ENCODE data around the gene PTAR1.

PTAR1 gene

DNA sequence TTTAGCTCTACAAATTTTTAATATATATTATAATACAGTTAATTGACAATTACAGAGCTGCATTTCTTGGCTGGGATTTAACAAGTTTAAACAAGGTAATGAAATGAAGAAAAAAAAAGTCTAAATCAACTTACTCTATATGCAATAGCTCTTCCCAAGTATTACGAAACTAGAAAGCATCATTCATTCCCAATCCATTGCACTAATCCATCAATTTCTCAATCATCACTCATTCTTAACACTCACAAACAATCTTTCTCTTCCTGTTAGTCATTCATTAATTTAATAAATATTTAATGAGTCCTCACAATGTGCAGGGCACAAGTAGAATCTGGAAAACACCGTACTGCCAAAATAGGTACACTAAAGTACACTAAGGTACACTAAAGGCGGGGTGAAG lies 44.7 kb downstream of the PTAR1 start:
- no peak for DNase-seq (ENCODE audit: low read depth)
- TF ChIP-seq, protein P1, sequence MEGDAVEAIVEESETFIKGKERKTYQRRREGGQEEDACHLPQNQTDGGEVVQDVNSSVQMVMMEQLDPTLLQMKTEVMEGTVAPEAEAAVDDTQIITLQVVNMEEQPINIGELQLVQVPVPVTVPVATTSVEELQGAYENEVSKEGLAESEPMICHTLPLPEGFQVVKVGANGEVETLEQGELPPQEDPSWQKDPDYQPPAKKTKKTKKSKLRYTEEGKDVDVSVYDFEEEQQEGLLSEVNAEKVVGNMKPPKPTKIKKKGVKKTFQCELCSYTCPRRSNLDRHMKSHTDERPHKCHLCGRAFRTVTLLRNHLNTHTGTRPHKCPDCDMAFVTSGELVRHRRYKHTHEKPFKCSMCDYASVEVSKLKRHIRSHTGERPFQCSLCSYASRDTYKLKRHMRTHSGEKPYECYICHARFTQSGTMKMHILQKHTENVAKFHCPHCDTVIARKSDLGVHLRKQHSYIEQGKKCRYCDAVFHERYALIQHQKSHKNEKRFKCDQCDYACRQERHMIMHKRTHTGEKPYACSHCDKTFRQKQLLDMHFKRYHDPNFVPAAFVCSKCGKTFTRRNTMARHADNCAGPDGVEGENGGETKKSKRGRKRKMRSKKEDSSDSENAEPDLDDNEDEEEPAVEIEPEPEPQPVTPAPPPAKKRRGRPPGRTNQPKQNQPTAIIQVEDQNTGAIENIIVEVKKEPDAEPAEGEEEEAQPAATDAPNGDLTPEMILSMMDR (IDR thresholded peaks at IDR 0.05; ENCODE audit: control insufficient read depth, extremely low read depth, insufficient read depth), result no peak
- no peak overlapping the region for H3K4me3 ChIP-seq (ENCODE audit: low read depth, low read length)

DNA sequence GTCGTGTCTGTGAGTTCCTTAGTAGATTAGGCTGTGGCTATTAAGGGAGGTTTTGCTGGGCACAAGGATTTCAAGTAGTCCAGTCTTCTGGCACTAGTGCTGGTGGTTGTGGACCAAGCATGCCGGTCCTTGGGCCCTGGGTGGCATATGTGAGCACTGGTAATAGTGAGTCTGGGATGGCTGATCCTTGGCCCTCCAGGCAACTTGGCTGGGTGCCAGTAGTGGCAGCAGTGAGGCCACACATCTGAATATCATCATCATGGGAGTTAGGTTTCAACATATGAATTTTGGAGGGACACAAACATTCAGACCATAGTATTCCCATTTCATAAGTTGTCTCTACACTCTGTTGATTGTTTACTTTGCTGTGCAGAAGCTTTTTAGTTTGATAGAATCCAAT lies 62.3 kb downstream of the PTAR1 start:
- TF ChIP-seq, protein P1 (IDR thresholded peaks at IDR 0.05; ENCODE audit: control insufficient read depth, extremely low read depth, insufficient read depth), result no peak
- DNase-seq (ENCODE audit: low read depth), result no peak
- H3K4me3 ChIP-seq (ENCODE audit: low read depth, low read length), result no peak overlapping the region

DNA sequence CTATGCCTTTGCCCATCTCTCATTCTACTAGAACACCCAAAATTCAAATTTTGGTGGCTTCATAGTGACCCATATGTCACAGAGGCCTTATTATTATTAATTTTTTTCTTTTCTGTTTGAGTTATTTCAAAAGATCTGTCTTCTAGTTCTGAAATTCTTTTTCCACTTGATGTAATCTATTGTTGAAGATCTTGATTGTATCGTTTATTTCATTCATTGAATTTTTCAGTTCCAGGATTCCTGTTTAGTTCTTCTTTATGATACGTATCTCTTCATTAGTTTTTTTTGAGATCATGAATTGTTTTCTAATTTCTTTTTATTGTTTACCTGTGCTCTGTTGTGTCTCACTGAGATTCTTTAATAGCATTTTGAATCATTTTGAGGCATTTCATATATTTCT lies 63.0 kb downstream of the PTAR1 start:
- DNase-seq (ENCODE audit: low read depth), result no peak
- TF ChIP-seq, protein P1 (IDR thresholded peaks at IDR 0.05; ENCODE audit: control insufficient read depth, extremely low read depth, insufficient read depth), result no peak
- H3K4me3 ChIP-seq (ENCODE audit: low read depth, low read length), result no peak overlapping the region

DNA sequence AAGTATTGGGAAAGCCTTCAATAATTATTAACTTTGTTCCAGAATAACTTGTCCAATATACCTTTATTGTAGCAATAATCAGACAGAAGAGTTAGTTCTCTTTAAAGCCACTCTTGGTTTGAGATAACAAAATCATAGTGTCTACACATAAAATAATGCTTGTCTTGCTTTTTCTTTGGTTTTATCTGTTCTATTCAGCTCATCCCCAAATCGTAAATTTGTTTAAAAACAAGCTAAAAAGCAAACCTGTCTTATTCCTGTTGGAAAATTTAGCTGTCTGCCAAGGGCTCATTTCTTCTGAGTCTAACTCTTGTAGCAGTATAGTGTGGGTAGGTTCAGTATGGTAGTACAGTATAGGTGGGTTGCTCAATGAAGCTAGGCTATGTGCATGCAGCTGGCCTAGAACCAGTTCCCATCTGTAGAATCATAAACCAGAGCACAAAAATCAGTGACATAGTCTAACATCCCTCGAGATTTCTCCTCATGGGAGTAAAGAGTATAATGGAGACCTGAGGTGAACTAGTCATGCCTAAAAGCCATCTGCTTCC lies 69.7 kb downstream of the PTAR1 start:
- no peak overlapping the region for H3K4me3 ChIP-seq (ENCODE audit: low read depth, low read length)
- no peak for DNase-seq (ENCODE audit: low read depth)
- TF ChIP-seq, protein P1 (IDR thresholded peaks at IDR 0.05; ENCODE audit: control insufficient read depth, extremely low read depth, insufficient read depth), result no peak

DNA sequence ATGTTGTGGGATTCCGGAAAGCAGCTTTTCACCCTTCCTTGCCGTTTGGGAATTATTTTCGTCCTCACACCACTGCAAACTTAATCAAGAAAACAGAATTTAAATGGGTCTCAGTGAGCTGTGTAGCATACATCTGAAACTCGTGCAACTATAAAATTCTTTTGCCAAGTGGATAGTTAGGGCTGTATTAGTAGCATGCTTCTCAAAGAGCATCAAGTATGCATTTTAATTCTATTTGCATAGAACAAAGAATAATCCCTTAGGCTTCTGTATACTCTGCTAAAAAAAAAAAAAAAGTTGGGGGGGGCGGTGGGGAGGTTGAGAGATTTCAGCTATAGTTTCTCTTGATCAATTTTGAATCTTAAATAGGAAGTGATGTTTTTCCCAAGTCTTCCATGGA lies 75.9 kb downstream of the PTAR1 start:
- H3K4me3 ChIP-seq (ENCODE audit: low read depth, low read length), result no peak overlapping the region
- DNase-seq (ENCODE audit: low read depth), result no peak
- TF ChIP-seq, protein P1 (IDR thresholded peaks at IDR 0.05; ENCODE audit: control insufficient read depth, extremely low read depth, insufficient read depth), result no peak

DNA sequence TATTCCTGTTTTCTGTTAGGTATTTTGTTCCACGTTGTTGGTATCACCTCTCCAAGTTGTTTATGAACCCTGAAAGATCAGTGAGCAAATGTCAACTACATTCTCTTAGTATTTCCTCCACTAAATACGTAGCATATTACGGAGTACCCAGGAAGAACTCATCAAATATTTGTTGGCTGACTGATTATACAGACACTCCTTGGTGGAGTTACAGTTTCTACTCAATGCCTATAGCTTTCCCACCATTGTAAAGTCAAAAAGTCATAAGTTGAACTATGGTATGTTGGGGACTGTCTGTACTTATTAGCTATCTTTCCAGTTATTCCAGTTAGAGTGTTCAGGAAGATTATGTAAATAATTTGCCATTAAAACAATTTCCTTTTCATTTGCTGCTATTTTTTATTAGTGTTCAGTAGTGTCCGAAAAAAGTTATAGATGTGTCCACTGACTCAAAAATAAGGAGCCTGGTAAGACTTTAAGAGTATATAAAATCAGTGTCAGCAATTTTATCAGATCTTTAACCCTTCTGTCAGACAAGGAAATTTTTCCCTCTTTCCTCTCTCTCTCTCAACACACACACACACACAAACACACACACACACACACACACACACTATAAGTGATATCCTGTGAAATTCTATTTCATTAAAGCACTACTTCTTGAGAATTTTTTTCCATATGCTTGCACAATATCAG lies 80.8 kb downstream of the PTAR1 start:
- peak; percentile 58 for DNase-seq (ENCODE audit: low read depth)
- no peak overlapping the region for H3K4me3 ChIP-seq (ENCODE audit: low read depth, low read length)
- TF ChIP-seq, protein P1 (IDR thresholded peaks at IDR 0.05; ENCODE audit: control insufficient read depth, extremely low read depth, insufficient read depth), result no peak

DNA sequence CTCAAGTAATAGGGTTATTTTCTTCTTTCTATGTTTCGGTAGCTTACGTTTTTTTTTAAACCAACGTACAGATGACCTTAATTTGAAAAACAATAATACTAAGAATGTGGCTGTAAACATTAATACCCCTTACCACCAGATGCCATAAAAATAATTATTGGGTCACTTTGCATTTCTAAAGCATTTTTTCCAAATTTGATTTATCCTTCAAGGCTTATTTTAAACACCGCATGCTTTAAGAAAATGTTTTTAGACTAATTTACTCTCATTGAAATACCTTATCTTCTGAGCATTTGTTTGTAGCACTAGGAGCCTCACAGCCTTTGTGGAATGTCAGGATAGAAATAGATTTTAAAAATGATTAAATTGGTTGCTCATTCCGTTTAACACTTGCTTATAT lies 81.9 kb downstream of the PTAR1 start:
- TF ChIP-seq, protein P1 (IDR thresholded peaks at IDR 0.05; ENCODE audit: control insufficient read depth, extremely low read depth, insufficient read depth), result no peak
- H3K4me3 ChIP-seq (ENCODE audit: low read depth, low read length), result no peak overlapping the region
- DNase-seq (ENCODE audit: low read depth), result no peak
